Activated naive CD4-positive, alpha-beta T cell treated with anti-CD3 and anti-CD28 coated beads, Interleukin-2, amount 50 U/mL, for 24 hours (primary cell): Measurements from ENCODE around the gene THBS2.
"Not testable (repeated sequence)": the region's sequence is repeated elsewhere in the genome, so short reads cannot be mapped to it uniquely, and the experiment has no call there.

Experiments used
- H3K27ac Mint-ChIP-seq: one replicate; pipeline ENCODE4 v1.8.0; 2021; ENCODE audit warnings: mild to moderate bottlenecking, mixed read lengths
- H3K27me3 Mint-ChIP-seq: one replicate; pipeline ENCODE4 v1.8.0; 2021; ENCODE audit warnings: mixed read lengths
- H3K36me3 Mint-ChIP-seq: one replicate; pipeline ENCODE4 v1.8.0; 2021; ENCODE audit warnings: mixed read lengths
- H3K4me1 Mint-ChIP-seq: one replicate; pipeline ENCODE4 v1.8.0; 2021; ENCODE audit warnings: mixed read lengths
- H3K4me3 Mint-ChIP-seq: one replicate; pipeline ENCODE4 v1.8.0; 2021; ENCODE audit warnings: mild to moderate bottlenecking, mixed read lengths
- H3K9me3 Mint-ChIP-seq: one replicate; pipeline ENCODE4 v1.8.0; 2021; ENCODE audit warnings: mixed read lengths

Gene THBS2

GRCh38 chr6:169199625-169200335, 53.9 kb downstream of the THBS2 start:
- Mint-ChIP-seq H3K36me3 (no peaks in the 10 kb centered on the region), H3K27me3 (no peaks in the 10 kb centered on the region), H3K4me3 (no peak overlapping the region), H3K9me3 (no peaks in the 10 kb centered on the region), H3K27ac (no peak overlapping the region), H3K4me1 (no peaks in the 10 kb centered on the region)

- Mint-ChIP-seq H3K9me3 (no peaks in the 10 kb centered on the region), H3K4me1 (no peaks in the 10 kb centered on the region), H3K4me3 (no peak overlapping the region), H3K27me3 (no peaks in the 10 kb centered on the region), H3K27ac (no peak overlapping the region), H3K36me3 (no peaks in the 10 kb centered on the region)
These were observed 54.8 kb downstream of the THBS2 start for GRCh38 chr6:169198885-169199284.

DNA sequence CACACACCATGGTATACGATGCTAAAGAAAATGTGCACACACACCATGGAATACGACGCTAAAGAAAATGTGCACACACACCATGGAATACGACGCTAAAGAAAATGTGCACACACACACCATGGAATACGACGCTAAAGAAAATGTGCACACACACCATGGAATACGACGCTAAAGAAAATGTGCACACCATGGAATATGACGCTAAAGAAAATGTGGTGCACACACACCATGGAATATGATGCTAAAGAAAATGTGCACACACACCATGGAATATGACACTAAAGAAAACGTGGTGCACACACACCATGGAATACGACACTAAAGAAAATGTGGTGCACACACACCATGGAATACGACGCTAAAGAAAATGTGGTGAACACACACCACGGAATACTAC, 55.7 kb downstream of the THBS2 start:
- not testable (repeated sequence) for H3K9me3 Mint-ChIP-seq, H3K27me3 Mint-ChIP-seq, H3K36me3 Mint-ChIP-seq, H3K27ac Mint-ChIP-seq, H3K4me1 Mint-ChIP-seq, H3K4me3 Mint-ChIP-seq

GRCh38 chr6:169196279-169196678, 57.4 kb downstream of the THBS2 start:
- not testable (repeated sequence) for H3K4me1 Mint-ChIP-seq, H3K9me3 Mint-ChIP-seq, H3K27me3 Mint-ChIP-seq, H3K4me3 Mint-ChIP-seq, H3K27ac Mint-ChIP-seq, H3K36me3 Mint-ChIP-seq

DNA sequence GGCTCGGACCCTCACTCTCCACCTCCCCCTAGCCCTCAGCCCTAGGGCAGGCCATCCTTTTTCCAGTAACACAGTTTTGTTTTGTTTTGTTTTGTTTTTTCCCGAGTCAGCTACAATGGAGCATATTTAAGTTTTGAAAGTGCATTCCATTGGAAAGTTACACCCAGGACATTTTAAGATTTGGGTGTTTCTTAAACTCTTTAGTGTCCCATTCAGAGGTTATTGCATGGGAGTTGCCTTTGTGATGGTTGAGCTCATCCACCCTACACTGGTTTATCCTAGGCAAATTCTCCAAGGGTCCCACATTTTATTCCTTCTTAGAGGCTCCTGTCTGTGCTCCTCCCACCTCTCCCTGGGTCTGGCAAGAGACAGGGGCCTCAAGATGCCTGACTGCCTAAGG, 58.9 kb downstream of the THBS2 start:
- Mint-ChIP-seq H3K27me3 (peaks cover 7% of the 10 kb centered on the region), H3K27ac (no peak overlapping the region), H3K9me3 (no peaks in the 10 kb centered on the region), H3K36me3 (no peaks in the 10 kb centered on the region), H3K4me1 (no peaks in the 10 kb centered on the region), H3K4me3 (no peak overlapping the region)

DNA sequence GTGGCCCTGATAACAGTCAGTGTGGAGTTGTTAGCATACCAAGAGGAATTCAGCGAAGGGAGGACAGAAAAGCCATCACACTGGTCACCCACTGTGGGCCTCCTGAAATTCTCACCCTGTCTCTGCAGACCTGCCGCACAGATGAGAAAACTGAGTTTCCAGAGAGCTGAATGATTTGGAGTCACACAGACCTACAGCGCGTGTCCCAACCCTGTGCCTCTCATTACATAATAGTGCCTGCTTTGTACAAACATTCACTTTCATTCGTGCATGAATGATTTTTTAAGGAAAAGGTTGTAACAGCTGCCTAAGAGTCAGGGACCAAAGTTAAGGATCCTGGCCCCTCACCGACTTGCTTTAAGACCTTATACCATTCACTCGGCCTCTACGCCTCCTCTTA, 62.7 kb downstream of the THBS2 start:
- H3K27ac Mint-ChIP-seq = no peak overlapping the region
- H3K27me3 Mint-ChIP-seq = peaks cover 7% of the 10 kb centered on the region
- H3K4me3 Mint-ChIP-seq = no peak overlapping the region
- no peaks in the 10 kb centered on the region for H3K36me3 Mint-ChIP-seq
- no peaks in the 10 kb centered on the region for H3K9me3 Mint-ChIP-seq
- no peaks in the 10 kb centered on the region for H3K4me1 Mint-ChIP-seq

GRCh38 chr6:169190144-169190584, 63.5 kb downstream of the THBS2 start:
- H3K9me3 Mint-ChIP-seq = no peaks in the 10 kb centered on the region
- H3K4me1 Mint-ChIP-seq = no peaks in the 10 kb centered on the region
- peaks cover 7% of the 10 kb centered on the region for H3K27me3 Mint-ChIP-seq
- no peak overlapping the region for H3K27ac Mint-ChIP-seq
- no peak overlapping the region for H3K4me3 Mint-ChIP-seq
- H3K36me3 Mint-ChIP-seq = no peaks in the 10 kb centered on the region

GRCh38 chr6:169189686-169190085, 64.0 kb downstream of the THBS2 start:
- H3K27ac Mint-ChIP-seq = no peak overlapping the region
- H3K4me1 Mint-ChIP-seq = no peaks in the 10 kb centered on the region
- H3K9me3 Mint-ChIP-seq = no peaks in the 10 kb centered on the region
- H3K4me3 Mint-ChIP-seq = no peak overlapping the region
- H3K27me3 Mint-ChIP-seq = peaks cover 7% of the 10 kb centered on the region
- H3K36me3 Mint-ChIP-seq = no peaks in the 10 kb centered on the region

- H3K27me3 Mint-ChIP-seq = peaks cover 7% of the 10 kb centered on the region
- no peaks in the 10 kb centered on the region for H3K9me3 Mint-ChIP-seq
- H3K27ac Mint-ChIP-seq = no peak overlapping the region
- H3K4me1 Mint-ChIP-seq = no peaks in the 10 kb centered on the region
- no peaks in the 10 kb centered on the region for H3K36me3 Mint-ChIP-seq
- H3K4me3 Mint-ChIP-seq = no peak overlapping the region
These were observed 64.5 kb downstream of the THBS2 start for GRCh38 chr6:169189182-169189581.

- no peaks in the 10 kb centered on the region for H3K36me3 Mint-ChIP-seq
- H3K9me3 Mint-ChIP-seq = no peaks in the 10 kb centered on the region
- peaks cover 5% of the 10 kb centered on the region for H3K27me3 Mint-ChIP-seq
- no peak overlapping the region for H3K27ac Mint-ChIP-seq
- H3K4me1 Mint-ChIP-seq = no peaks in the 10 kb centered on the region
- H3K4me3 Mint-ChIP-seq = no peak overlapping the region
These were observed 65.2 kb downstream of the THBS2 start for GRCh38 chr6:169188475-169188874.

DNA sequence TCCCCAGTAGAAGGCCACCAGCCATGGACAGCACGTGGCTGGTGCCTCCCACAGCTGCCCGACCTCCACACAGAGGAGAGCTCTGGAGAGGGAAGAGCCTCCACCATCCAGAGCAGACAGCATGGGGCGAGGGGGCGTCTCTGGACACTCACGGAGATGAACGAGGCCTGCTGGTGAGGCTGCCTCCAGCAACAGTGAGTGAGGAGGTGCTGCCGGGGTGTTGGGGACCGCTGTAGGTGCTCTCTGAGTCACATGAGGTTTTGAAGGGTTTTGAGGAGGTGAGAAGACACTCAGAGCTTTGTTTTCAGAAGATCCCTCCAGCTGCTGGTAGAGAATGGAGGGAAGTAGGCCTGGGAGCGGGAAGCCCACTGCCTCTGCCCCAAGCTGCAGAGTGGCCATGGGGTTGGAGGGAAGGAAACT, 65.6 kb downstream of the THBS2 start:
- H3K4me3 Mint-ChIP-seq = no peak overlapping the region

DNA sequence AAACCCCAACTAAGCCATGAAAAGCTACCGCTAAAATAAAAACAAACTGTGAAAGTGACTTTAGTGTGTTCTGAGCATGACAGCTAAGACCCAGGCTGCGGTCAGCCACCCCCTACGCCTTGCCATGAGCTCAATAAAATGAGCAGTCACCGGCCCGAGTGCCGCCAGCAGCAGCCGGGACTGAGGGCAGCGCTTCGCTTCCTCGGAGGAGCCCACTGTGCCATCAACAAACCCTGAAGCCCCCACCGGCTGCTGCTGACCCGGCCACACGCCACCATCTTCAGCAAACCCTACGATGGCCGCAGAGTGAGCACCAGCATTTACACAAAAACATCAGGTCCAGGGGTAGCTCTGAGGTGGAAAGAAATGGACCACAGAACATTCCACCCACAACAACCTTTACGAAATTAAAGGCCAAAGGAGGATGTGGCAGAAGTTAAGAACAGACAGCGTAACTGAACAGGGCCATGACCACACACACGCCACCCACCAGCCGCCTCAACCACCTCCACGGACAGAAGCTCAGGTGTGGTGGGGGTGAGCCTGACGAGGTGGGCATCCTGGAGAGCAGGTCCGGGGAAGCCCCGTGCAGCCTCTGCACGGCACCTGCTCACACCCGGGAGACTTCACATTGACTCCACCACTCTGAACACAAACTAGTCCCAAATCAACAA, 67.0 kb downstream of the THBS2 start:
- Mint-ChIP-seq H3K9me3 (no peaks in the 10 kb centered on the region), H3K4me3 (no peak overlapping the region), H3K27ac (no peak overlapping the region), H3K36me3 (no peaks in the 10 kb centered on the region), H3K4me1 (no peaks in the 10 kb centered on the region), H3K27me3 (no peaks in the 10 kb centered on the region)

More for the DNA sequence above, 65.6 kb downstream of the THBS2 start:
- H3K27me3 Mint-ChIP-seq = peaks cover 3% of the 10 kb centered on the region
- H3K9me3 Mint-ChIP-seq = no peaks in the 10 kb centered on the region
- H3K36me3 Mint-ChIP-seq = no peaks in the 10 kb centered on the region
- H3K27ac Mint-ChIP-seq = no peak overlapping the region
- no peaks in the 10 kb centered on the region for H3K4me1 Mint-ChIP-seq

DNA sequence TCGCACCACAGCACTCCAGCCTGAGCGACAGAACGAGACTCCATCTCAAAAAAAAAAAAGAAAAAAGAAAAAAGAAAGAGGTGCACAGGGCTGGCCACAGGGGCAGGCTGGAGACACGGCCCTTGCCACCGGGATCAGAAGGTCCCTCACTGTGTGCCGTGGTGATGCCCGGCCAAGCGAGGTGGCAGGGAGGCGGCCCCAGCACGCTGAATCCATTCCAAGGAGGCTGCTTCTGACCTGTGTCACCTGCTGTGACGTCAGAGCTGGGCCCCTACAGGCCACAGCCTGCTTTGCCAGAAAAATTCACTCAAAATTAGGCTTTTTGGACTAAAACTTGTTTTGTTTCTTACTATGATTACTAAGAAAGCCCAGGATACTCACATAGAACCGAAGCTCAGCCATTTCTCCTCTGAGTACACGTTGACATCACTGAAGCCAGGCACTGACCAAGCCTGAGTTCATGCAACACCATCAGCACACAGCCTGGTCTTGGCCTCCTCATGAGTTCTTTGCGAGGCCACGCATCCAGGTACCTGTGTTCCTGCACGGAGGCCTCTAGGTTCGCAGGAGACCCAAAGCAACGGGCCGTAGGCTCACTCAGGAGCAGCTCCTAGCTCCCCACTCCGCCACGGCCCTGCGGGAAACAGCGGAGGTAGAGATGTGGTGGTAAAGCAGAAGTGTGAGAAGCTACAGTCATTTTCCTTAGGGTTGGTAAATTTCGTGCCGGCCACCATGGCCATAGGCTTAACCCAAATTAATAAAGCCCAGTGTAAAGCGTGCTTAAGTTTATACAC, 67.8 kb downstream of the THBS2 start:
- Mint-ChIP-seq H3K27ac (no peak overlapping the region), H3K36me3 (no peaks in the 10 kb centered on the region), H3K9me3 (no peaks in the 10 kb centered on the region), H3K4me1 (no peaks in the 10 kb centered on the region), H3K4me3 (no peak overlapping the region), H3K27me3 (no peaks in the 10 kb centered on the region)

- no peaks in the 10 kb centered on the region for H3K36me3 Mint-ChIP-seq
- H3K4me3 Mint-ChIP-seq = no peak overlapping the region
- no peaks in the 10 kb centered on the region for H3K4me1 Mint-ChIP-seq
- no peaks in the 10 kb centered on the region for H3K27me3 Mint-ChIP-seq
- no peak overlapping the region for H3K27ac Mint-ChIP-seq
- H3K9me3 Mint-ChIP-seq = no peaks in the 10 kb centered on the region
These were observed 68.6 kb downstream of the THBS2 start for GRCh38 chr6:169185011-169185521.

DNA sequence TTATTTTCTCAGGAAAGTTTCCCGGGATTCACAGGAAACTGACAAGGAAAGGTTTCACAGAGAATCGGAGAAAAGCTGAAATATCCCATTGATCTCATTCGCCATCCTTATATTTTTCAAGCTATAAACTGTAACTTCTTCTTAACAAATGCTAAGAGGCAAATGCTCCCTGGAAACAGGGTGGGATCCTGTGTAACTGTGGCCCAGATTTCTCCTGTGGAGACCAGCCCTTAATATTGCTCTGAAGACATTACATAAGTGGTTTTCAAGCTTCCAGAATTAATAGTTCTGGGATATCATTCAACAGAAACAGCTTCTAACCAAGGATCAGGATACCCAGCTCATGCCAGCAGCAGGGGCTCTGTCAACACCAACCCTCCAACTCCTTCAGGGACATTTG, 69.2 kb downstream of the THBS2 start:
- H3K4me3 Mint-ChIP-seq = no peak overlapping the region
- H3K27ac Mint-ChIP-seq = no peak overlapping the region
- H3K36me3 Mint-ChIP-seq = no peaks in the 10 kb centered on the region
- H3K27me3 Mint-ChIP-seq = peaks cover 3% of the 10 kb centered on the region
- no peaks in the 10 kb centered on the region for H3K9me3 Mint-ChIP-seq
- H3K4me1 Mint-ChIP-seq = no peaks in the 10 kb centered on the region

- H3K36me3 Mint-ChIP-seq = no peaks in the 10 kb centered on the region
- no peaks in the 10 kb centered on the region for H3K9me3 Mint-ChIP-seq
- H3K27me3 Mint-ChIP-seq = peaks cover 5% of the 10 kb centered on the region
- H3K4me3 Mint-ChIP-seq = no peak overlapping the region
- H3K27ac Mint-ChIP-seq = no peak overlapping the region
- H3K4me1 Mint-ChIP-seq = no peaks in the 10 kb centered on the region
These were observed 70.4 kb downstream of the THBS2 start for GRCh38 chr6:169183233-169183632.
